T-helper 2 cell (primary cell): ENCODE data around the gene HOXC13.

Source experiments
- DNase-seq, 5 experiments: peaks; one replicate each; pipeline versions ENCODE4 v3.0.0 to v3.0.0-alpha.2; 2012 to 2022

HOXC13 gene

DNA sequence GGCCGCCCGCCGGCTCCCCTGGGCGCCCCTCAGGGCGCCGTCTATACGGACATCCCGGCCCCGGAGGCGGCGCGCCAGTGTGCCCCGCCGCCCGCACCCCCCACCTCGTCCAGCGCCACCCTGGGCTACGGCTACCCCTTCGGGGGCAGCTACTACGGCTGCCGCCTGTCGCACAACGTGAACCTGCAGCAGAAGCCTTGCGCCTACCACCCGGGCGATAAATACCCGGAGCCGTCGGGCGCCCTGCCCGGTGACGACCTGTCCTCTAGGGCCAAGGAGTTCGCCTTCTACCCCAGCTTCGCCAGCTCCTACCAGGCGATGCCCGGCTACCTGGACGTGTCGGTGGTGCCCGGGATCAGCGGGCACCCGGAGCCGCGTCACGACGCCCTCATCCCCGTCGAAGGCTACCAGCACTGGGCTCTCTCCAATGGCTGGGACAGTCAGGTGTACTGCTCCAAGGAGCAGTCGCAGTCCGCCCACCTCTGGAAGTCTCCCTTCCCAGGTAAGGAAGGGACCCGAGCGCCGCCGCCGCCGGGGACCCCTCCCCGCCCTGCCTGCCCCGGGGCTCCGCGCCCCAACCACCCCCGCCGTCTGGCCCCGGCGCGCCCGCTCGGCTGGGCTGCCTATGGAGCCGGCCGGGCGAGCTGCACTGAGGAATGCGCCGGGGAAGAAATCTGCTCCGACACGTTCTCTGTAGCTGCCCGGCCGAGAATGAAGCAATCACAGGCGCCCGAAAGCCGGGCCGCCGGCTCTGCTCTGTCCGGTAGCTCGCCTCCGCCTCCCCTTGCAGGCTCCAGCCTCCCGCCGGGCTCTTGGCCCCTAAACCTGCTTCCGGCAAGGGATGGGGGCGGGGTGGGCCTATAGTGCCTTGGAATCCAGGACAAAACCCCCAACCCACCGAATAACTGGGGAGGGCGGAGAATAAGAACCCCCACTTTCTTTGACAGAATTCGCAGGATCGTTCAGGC, 794 bp downstream of the HOXC13 start:
- DNase-seq = no peak

DNA sequence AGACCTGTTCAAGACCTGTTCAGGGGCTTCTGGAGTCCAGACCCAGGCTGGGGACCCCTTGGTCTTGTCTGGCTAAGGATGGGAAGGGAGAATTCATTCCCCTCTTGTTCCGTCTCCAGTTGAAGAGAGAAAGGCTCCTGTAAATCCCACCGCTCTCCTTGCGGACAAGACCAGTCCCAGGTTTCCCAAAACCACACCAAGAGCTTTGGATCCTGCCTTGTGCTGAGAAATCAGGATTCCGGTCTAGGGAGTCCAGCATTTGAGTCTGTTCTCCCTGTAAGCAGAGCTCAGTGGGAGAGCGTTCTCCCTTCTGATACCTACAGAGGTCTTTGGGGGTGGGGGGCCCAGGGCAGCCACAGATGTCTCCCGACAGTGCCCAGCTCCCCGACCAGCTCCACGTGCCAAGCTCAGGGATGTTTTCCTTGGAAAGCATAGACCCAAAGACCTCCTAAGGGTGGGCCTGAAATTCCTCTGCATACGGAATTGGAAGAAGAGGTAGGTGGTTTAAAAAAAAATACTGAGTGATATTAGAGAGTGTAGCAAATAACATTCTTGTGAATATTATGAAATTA, 1.9 kb downstream of the HOXC13 start:
- DNase-seq = no peak

DNA sequence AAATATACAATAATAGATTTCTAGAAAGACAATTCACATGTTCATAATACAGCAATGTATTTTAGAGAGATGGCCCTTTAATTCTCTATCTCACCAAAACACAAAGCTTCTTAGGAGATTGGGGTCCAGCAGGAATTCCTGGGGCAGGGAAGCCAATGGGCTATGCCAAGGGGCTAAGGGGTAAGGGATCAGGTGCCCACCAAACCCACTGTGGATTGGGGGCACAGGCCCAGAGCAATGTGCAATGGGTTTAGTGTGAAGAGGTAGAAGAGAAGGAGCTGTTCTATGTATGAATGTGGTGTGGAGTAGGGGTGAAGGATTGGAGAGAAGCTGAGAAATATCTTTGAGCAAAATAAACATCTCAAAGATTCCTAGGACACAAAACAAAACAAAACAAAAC, 2.6 kb downstream of the HOXC13 start:
- no peak for DNase-seq

DNA sequence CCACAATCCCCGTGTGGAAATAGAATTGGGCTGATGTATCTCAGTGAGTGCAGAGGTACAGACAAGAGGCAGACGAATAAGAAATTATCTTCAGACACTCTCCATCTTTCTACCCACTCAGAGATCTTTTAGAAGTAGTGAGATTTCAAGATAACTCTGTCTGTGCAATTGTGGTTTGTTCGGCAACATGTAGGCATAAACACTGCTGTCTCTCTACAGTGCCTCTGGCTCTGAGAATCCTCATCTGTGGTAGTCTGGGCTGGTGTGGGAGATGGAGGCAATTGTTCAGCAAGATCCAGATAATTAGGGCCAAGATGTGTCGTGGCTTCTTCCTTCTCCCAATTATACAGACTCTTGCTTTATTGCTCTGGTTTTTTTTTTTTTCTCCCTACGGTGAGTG, 3.1 kb downstream of the HOXC13 start:
- DNase-seq = peak in 1 of 5 experiments; percentile 30

DNA sequence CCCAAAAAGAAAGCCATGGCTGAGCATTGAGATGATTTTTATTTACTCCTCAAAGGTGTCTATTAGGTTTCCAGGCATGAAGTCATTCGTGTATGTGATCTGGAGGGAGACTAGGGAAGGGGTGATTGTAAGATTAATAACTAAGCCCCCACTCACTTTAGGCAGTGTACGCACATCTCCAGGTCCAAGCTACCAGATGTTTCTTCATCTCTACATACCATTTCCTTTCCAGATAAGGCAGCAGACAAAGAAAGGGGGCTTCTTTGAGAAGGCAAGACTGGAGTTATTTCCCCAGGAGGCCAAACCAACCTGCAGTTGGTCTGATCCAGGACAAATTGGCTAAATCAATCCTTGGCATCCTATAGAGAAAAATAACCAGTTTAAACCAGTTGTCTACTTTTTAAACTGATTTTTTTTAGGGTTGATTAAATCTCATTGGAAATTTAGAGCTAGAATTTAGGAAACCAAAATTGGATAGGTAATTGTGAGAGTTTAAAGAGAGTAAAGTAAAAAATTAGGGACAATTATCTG, 3.9 kb downstream of the HOXC13 start:
- no peak for DNase-seq

DNA sequence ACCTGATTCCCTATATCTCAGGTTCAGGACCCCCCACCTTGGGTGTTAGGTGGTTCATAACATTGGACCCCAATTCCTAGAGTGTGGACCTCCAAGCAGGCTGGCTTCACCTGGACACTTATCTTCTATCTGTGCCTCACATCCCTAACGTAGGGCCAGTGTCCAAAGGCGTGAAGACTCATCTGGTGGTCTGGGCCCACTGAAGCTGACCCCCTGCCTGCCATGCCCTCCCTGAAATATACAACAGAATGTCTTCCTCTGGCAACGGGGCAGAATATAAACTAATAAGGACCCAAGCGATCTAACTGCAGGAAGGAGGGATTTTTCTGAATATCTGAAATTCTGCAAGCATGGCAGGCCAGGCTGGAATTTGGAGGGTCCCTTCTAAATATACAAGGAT, 5.6 kb downstream of the HOXC13 start:
- DNase-seq = no peak

DNA sequence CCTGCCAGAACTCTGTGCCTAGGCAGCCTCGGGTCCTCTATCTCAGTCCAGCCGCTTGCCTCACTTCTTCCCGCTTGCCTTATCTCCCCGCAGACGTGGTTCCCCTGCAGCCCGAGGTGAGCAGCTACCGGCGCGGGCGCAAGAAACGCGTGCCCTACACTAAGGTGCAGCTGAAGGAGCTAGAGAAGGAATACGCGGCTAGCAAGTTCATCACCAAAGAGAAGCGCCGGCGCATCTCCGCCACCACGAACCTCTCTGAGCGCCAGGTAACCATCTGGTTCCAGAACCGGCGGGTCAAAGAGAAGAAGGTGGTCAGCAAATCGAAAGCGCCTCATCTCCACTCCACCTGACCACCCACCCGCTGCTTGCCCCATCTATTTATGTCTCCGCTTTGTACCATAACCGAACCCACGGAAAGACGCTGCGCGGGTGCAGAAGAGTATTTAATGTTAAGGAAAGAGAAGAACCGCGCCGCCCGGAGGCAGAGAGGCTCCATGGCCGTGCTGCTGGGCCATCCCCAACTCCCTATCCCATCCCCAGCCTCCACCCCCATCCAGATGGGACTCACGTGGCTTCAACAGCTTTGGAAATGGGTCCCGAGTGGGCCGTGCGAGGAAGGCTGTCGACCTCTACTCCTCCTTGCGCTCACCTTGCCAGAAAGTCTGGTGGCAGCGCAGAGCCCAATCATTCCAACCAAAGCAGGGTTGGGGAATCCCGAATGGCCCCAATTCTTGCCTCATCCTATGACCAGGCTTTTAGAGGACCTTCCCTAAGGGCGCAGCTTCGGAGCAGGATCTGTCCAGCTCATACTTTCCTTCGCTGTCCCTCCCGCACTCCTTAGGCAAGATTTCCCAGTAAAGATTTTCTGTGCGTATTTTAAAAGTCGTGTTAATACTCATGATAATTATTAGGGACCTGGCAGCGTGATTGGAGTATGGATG, 6.5 kb downstream of the HOXC13 start:
- DNase-seq = no peak

DNA sequence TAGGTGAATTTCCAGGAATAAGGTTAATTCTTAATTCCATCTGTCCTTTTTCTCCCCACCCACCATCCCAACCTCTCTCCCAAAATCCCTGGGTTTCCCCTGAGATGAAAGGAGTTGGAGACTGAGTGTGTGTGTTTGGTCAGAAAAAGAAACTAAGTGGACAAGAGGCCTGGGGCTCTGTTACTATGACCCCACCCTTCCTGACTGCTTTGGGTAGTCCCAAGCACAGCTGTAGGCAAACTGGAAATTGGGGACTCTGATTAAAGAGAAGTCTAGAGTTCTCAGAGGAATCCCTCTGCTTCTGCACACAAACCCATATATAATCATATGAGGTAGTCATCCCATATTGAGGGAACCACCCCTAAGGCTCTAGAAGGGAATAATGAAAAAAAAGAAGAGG, 9.1 kb downstream of the HOXC13 start:
- DNase-seq = no peak

DNA sequence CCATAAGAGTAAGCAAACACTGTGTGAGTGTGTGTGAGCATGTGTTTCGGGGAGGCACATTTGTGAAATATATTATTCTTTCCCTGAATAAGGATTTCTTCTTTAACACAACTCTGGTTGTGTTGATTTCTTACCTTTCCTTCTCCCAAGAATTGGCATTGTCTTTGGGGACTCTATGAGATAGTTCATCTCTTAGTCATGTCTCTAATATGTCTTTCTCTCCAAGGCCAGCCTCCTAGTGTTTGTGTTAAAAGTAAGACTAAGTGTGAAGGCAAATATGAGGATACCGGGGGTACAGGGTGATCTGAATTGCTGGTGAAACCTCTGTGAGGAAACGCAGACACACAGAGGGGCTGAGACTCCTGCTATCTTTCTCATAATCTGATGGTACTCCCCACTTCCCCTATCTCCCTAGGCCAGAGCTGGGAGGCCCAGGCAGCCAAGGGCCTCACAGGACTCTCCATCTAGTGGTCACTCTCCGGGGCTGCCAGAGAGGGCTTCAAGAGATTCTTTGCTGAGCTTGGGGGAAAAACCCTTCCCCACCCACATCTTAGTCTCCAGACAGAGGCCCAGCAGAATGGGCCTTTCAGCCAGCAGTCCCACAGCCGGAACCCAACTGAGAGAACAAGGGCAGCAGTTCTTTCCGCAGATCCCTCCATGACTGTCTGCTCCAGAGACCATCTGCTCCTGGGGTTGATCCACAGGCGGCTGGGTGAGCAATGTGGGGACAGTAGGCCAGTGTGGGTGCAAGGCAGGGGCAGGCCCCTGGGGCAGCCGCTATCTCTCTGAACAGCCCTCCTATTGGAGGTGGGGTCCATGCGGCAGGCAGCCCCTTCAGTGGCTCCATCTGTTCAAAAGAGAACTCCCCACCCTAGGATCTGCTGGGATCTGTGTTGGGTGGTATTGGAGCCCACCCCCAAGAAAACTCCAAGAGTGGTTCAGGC, 10.3 kb downstream of the HOXC13 start:
- DNase-seq = no peak

DNA sequence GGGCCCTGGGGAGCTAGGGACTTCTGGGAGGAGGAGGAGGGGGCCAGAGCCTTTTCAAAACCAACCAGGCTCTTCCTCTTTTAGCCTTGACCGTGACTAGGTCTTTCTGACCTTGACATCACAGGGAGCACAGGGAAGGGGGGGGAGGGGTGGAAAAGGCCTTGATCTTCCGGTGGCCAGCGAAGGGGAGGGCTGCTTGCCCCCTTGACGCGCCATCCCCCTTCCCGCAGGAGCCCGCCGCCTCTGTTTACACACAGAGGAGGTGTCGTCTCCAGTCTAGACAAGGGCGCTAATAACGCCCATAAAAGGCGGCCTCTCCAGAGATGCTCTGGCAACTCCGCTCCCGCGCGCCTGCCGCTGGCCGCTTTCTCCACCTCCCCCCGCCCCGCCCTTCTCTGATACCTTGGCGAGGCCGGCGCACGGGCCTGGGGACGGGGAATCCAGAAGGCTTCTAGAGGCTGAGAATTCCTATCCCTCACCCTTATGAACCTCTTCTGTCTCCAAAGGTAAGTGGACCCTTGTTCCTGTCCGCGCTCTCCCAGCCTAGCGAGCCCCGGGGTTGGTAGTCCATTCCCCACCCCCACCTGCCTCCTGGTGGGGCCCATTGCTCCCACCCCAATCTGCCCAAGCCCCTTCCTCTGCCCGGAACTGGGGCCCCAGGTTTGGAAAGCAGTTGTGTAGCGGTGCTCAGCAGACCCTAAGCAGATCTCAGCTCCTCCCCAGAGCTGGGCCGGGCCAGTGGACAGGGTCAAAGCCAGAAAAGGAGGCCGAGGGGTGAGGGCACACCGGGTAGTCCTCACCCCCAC, 11.2 kb downstream of the HOXC13 start:
- no peak for DNase-seq

DNA sequence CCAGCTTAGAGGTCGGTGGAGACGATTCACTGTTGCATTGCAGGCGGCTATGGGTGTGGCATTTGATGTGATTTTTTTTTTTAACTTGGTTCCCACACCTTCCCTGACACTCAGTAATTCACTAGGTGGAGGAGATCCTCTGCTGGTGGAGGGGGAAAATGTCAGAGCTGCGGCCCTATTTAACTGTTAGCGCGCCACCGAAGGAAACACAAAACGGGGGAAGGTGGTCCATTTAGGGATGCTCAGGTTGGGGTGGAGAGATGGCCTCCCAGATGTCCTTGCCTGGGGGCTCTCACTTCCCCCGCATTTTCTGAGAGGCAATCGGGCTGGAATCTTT, 11.8 kb downstream of the HOXC13 start:
- no peak for DNase-seq

DNA sequence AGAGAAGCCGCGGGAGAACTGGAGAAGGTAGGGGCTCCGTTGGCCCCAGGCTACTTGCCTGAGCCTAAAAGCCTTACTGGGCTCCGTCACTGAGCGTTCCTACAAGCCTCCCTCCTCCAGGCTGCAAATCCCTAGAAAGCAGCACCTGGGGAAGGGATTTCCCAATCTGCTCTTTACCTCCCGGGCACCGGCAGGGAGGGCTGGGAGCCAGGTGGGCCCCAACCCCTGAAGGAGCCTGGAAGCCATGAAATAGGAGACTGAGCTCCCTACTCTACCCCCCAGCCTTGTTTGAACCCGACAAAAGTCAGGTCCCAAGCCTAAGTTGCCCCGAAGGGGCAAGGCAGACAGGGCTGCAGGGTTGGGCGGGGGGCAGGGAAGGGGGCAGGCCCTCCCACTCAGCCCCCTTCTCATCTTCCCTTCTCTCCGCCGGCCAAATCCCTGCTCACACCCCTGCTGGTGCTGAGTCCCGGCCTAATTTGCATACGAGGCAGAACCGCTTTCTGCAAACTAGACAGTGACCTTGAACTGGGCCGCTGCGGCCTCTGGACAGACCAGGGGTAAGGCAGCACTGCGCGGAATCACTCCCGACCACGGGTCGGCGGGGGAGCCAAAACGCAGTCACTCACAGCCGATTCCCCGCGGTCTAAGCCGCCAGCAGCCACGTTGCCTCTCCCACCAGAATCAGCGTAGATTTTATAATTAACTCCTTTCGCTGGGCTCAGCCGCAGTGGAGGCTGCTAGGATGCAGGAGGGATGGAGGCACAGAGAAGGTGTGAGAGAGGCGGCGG, 12.4 kb downstream of the HOXC13 start:
- DNase-seq = no peak

DNA sequence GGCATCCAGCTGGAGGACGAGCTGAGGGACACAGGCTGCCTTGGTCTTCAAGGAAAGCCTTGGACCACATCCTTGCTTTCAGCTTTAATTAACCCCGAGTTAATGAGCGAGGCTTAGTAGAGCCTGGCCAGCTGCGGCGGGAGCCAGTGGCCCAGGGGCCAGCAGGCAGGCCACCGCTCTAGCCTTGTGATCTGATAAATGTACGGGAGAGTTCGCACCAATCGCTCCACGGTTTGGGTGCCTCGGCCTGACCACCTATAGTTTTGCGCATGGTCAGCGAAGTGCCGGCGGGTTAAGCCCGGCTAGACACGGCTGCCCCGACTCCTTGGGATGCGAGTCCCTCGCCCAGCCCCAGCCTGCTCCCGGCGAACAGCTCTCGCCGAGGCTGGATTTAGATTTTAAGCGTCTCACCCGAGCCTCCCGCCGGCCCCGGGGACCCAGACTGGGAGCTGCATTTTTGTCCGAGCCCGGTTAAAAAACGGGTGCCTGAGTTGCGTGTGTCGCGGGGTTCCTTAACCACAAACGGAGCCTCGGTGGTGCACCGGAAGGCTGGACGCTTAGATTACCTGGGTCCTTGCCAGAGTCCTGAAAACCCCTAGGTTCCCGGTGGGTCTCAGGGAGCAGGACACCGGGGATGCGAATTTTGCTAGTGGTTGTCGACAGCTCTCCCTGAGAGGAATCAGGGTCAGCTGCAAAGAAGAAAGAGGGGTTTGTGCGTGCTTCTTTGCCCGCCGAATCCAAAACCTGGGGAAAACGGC, 13.1 kb downstream of the HOXC13 start:
- no peak for DNase-seq

DNA sequence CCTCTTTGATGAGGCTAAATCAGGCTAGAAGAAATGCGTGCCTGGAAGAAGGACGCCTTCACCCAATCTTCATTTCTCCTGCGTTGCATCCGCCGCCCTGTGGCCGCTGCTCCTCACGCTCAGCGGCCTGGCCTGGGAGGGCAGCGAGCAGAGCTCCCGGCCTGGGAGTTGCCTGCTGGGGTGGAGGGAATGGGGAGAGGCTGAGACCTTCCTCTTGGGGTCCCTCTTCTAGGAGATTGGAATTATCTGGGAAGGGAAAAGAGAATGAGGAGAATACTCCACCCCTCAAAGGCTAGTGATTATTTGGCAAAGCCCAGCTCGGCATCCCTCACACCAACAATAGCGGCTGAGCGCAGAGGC, 13.7 kb downstream of the HOXC13 start:
- DNase-seq = no peak

DNA sequence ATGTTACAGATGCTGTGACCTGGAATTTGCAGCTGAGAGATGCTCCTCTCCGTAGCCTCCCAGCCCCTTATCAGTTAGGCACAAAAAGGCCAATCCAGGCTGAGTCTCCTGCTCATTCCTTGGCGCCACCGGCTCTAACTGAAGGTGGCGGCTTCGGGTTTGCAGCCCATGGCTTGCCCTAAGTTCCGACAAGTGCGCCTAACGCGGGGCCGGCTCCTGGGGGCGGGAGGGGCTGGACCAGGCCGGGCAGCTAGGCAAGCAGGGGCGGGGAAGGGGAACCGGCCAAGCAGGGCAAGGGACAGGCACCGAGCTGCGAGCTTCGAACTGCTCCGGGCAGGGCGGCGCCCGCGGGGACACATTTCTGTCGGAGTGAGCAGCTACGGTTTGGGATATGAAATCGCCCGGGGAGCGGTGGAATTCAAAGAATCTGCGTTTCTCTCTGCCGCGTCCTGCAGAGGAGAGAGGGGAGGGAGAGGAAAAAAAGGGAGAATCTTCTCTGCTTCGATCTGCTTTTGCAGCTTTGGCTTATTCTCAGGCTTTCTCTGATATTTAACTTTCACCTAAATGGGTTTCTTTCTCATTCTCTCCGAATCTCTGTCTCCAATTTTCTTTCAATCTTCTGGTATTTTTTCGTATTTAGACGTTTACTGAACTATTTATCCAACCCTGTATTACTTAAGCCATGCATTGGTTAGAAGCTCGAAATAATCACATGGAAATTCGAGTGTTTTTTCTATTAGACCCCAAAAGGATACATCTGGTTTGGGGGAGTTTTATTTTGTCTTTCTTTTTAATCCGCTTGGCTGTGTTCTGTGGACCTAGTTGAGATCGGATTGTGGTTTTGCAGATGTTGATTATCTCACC, 14.5 kb downstream of the HOXC13 start:
- no peak for DNase-seq

DNA sequence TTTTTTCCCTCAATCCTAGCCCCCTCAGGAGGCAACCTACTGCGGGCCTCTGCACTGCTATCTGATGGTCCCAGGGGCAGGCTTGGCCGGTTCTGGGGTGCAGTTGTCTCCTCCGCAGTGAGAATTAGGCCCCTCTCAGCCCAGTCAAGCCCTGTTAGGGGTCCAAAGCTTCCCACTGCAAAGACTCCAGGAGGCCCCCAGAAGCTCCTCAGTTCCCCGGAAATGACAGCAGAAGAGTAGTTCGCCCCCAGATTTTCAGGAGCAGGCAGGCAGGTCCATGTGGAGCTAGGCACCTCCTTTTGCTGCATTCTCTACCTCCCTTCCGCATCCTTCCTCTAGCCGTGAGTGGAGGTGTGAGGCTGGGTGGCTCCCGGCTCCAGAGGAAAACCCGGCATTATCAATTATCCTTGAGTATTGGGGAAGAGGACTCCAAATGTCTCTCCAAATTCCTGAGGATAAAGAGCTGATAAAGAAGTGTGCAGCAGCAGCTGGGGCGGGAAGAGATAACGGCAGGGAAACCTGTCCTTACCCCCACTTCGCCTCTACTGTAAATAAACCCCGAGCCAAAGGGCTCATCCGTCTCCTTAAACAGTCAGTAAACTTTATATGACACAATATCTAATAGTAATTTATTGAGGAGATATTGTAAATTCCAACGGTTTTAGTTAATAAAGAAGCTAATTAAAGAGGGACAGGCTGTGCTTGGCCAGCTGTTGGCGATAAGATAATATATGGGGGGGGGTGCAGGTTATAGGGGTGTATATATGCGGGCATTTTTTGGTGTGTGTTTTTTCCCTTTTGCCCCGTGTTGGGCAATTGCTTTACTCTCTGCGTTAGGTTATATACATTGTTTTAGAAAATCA, 15.4 kb downstream of the HOXC13 start:
- DNase-seq = no peak

DNA sequence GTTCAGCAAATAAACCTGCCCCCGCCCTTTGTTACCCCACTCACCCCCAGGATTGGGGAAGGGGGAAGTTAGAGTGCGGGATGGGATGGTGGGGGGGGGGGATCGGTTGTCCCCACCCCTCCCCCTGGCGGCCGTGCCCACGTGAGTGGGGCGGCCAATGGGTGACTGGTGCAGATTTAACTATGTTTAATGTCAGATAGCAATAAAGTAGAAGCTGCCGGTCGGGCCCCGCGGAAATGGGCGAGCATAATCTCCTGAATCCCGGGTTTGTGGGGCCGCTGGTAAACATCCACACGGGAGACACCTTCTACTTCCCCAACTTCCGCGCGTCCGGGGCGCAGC, 16.0 kb downstream of the HOXC13 start, which contains the start of gene HOXC12:
TSS of gene HOXC12 (plus strand) at position 210 of the 342 bp plus-strand sequence. CDS start at position 237, 27 bp downstream.
- DNase-seq = no peak
